Hepatocyte (in vitro differentiated cells): ENCODE results near the gene PARD3B. TPM values are rescaled to one million over a fixed set of nuclear protein-coding genes. Genes with fewer than 3 reads are reported as not detected.

Experiments
- DNase-seq: peaks from one replicate; pipeline ENCODE4 v3.0.0-alpha.2; 2016; ENCODE audit warnings: low spot score
- H2AFZ ChIP-seq: fragments of 200-600 bp; sonication (generic); 2 replicates; pipeline ENCODE4 v1.6.0; 2016; ENCODE audit warnings: antibody characterized with exemption, mild to moderate bottlenecking
- H3K27ac ChIP-seq: fragments of 200-600 bp; sonication (generic); 2 replicates; pipeline ENCODE4 v1.5.1; 2016; ENCODE audit warnings: mild to moderate bottlenecking
- H3K27me3 ChIP-seq: fragments of 200-600 bp; sonication (generic); 2 replicates; pipeline ENCODE4 v1.6.1; 2016
- H3K36me3 ChIP-seq: fragments of 200-600 bp; sonication (generic); replicated peaks from 2 replicates; pipeline ENCODE4 v1.5.1; 2016; ENCODE audit warnings: low read depth; ENCODE audit not compliant: insufficient read depth
- H3K4me1 ChIP-seq: fragments of 200-600 bp; sonication (generic); 2 replicates; pipeline ENCODE4 v1.5.1; 2016; ENCODE audit warnings: mild to moderate bottlenecking, moderate library complexity; ENCODE audit not compliant: insufficient read depth
- H3K4me2 ChIP-seq: fragments of 200-600 bp; sonication (generic); 2 replicates; pipeline ENCODE4 v1.6.0; 2016
- H3K4me3 ChIP-seq: fragments of 200-600 bp; sonication (generic); 2 replicates; pipeline ENCODE4 v1.5.1; 2016; ENCODE audit warnings: mild to moderate bottlenecking
- H3K79me2 ChIP-seq: fragments of 200-600 bp; sonication (generic); 2 replicates; pipeline ENCODE4 v1.6.0; 2017; ENCODE audit warnings: mild to moderate bottlenecking
- H3K9me2 ChIP-seq: fragments of 200-600 bp; sonication (generic); replicated peaks from 2 replicates; pipeline ENCODE4 v1.6.0; 2017; ENCODE audit warnings: mild to moderate bottlenecking; ENCODE audit not compliant: insufficient read depth
- H3K9me3 ChIP-seq: fragments of 200-600 bp; sonication (generic); 2 replicates; pipeline ENCODE4 v1.5.1; 2016; ENCODE audit warnings: low read depth, mild to moderate bottlenecking
- H4K20me1 ChIP-seq: fragments of 200-600 bp; sonication (generic); 2 replicates; pipeline ENCODE4 v1.6.0; 2016; ENCODE audit warnings: mild to moderate bottlenecking; ENCODE audit not compliant: insufficient read depth, poor library complexity, severe bottlenecking
- EZH2 ChIP-seq: fragments of 200-600 bp; sonication (generic); IDR thresholded peaks from 2 replicates; pipeline ENCODE4 v1.6.1; 2016; ENCODE audit warnings: antibody characterized with exemption, mild to moderate bottlenecking, borderline replicate concordance
- EZH2phosphoT487 ChIP-seq: fragments of 200-600 bp; sonication (generic); IDR thresholded peaks from one replicate; pipeline ENCODE4 v1.6.1; 2018; ENCODE audit warnings: antibody characterized with exemption, mild to moderate bottlenecking, low read depth, moderate library complexity; ENCODE audit not compliant: unreplicated experiment, severe bottlenecking
- whole genome bisulfite sequencing: methylation state at CpG from one replicate; pipeline ENCODE4 v1.1.6; 2016; ENCODE audit warnings: low lambda C conversion rate; ENCODE audit errors: missing lambda C conversion rate; 5-methylcytosine and 5-hydroxymethylcytosine counted together
- polyA plus RNA-seq: library from polyadenylated mRNA; unstranded; fragments of >200 nt; fragmentation: Nextera tagmentation; extraction: Ambion mirVana; gene quantifications from 2 replicates; pipeline ENCODE4 v1.2.1, GENCODE V29; 2016
- total RNA-seq: library from RNA; depleted of rRNA; stranded (reverse); fragments of >200 nt; gene quantifications from 2 replicates; pipeline ENCODE4 v1.2.3, GENCODE V29; 2014
- TF ChIP-seq, protein P1 (sequence below): fragments of 200-600 bp; sonication (generic); IDR thresholded peaks from 2 replicates; pipeline ENCODE4 v1.5.1; 2016; ENCODE audit warnings: antibody characterized with exemption, mild to moderate bottlenecking; ENCODE audit not compliant: poor library complexity

The PARD3B gene
- total and polyA plus RNA-seq, 2 experiments from 2014 or later, result 11.5 to 21.7 TPM

DNA sequence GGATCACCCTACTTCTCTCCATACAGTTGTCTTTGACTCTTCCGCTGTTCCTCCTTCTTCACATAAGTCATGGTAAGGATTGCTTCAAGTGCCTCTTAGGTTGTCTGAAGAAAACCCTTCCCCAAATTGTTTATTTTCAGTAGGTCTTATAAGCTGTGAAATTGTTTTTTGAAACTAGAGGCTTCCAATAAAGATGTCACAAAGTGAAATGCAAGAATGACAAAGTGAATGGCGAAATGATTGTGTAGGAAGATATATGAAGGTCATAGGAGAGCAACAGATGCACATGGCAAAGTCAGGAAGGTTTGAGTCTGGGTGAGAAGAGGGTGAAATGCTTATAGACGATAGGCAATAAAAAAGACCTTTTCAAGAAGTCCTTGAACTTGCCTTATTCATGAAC, 548.8 kb downstream of the PARD3B start:
- Histone ChIP-seq H3K4me1 (no peaks in the 10 kb centered on the region), H4K20me1 (no peaks in the 10 kb centered on the region), H2AFZ (no peak overlapping the region), H3K27ac (no peak overlapping the region), H3K4me3 (no peak overlapping the region), H3K4me2 (no peak overlapping the region), H3K9me3 (no peaks in the 10 kb centered on the region), H3K36me3 (no peaks in the 10 kb centered on the region), H3K9me2 (no peaks in the 10 kb centered on the region), H3K79me2 (no peaks in the 10 kb centered on the region), H3K27me3 (no peaks in the 10 kb centered on the region)
- no peak for DNase-seq
- TF ChIP-seq EZH2phosphoT487 (no peak), EZH2 (no peak)
- TF ChIP-seq, protein P1, sequence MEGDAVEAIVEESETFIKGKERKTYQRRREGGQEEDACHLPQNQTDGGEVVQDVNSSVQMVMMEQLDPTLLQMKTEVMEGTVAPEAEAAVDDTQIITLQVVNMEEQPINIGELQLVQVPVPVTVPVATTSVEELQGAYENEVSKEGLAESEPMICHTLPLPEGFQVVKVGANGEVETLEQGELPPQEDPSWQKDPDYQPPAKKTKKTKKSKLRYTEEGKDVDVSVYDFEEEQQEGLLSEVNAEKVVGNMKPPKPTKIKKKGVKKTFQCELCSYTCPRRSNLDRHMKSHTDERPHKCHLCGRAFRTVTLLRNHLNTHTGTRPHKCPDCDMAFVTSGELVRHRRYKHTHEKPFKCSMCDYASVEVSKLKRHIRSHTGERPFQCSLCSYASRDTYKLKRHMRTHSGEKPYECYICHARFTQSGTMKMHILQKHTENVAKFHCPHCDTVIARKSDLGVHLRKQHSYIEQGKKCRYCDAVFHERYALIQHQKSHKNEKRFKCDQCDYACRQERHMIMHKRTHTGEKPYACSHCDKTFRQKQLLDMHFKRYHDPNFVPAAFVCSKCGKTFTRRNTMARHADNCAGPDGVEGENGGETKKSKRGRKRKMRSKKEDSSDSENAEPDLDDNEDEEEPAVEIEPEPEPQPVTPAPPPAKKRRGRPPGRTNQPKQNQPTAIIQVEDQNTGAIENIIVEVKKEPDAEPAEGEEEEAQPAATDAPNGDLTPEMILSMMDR, result no peak
- 85% methylated on average over 3 of the region's 3 CpGs for WGBS

DNA sequence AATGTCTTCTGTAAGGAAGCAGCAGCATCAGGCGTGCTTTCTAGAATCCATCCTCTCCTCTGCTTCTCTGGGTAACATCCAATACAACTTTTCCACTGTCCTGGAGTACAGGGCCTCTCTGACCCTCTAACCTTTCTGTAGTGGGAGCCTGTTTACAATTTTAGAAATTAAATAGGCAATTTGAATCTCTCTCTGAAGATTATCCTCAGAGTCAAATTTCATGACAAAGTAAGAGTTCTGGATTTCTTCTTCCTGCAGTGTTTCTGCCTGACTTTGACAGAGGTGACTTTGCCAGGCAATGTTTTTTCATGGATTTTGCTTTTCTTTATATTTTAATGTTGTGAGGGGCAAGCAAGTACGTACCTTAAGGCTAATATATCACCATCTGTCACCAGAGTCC, 558.4 kb downstream of the PARD3B start:
- 78% methylated on average over 2 of the region's 2 CpGs for WGBS
- no peaks in the 10 kb centered on the region for H3K27me3 ChIP-seq
- no peaks in the 10 kb centered on the region for H3K79me2 ChIP-seq
- no peak overlapping the region for H2AFZ ChIP-seq
- no peak overlapping the region for H3K4me2 ChIP-seq
- H3K4me3 ChIP-seq, result no peak overlapping the region
- no peaks in the 10 kb centered on the region for H3K36me3 ChIP-seq
- no peaks in the 10 kb centered on the region for H3K4me1 ChIP-seq
- H3K9me2 ChIP-seq, result no peaks in the 10 kb centered on the region
- H4K20me1 ChIP-seq, result no peaks in the 10 kb centered on the region
- no peak overlapping the region for H3K27ac ChIP-seq
- TF ChIP-seq EZH2, result no peak
- no peak for TF ChIP-seq EZH2phosphoT487
- TF ChIP-seq, protein P1, result no peak
- no peak for DNase-seq
- no peaks in the 10 kb centered on the region for H3K9me3 ChIP-seq

DNA sequence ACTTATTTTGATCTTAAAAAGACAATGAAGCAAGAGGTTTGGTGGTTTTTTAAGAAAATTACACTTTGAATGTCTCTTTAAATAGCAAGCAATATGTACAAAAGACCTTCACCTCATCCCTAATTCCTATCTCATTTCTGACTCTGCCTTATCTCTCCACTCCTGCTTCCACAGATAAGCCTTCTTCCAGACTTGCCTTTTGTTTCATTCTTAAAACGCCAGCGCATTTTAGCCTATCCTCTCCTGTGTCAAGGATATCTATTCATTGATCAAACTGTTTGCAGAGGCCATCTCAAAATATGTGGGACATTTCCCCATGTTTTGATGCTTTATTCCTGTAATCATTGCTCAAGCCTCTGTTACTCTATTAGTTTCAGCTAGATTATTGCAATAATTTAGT, 562.5 kb downstream of the PARD3B start:
- H3K4me3 ChIP-seq, result no peak overlapping the region
- no peak overlapping the region for H3K4me2 ChIP-seq
- H3K27me3 ChIP-seq, result no peaks in the 10 kb centered on the region
- no peaks in the 10 kb centered on the region for H3K79me2 ChIP-seq
- no peaks in the 10 kb centered on the region for H3K36me3 ChIP-seq
- no peak overlapping the region for H3K27ac ChIP-seq
- no peak for TF ChIP-seq EZH2
- TF ChIP-seq, protein P1, result no peak
- TF ChIP-seq EZH2phosphoT487, result no peak
- H3K9me3 ChIP-seq, result peaks cover 4% of the 10 kb centered on the region
- H3K9me2 ChIP-seq, result no peaks in the 10 kb centered on the region
- DNase-seq, result no peak
- no peak overlapping the region for H2AFZ ChIP-seq
- no peaks in the 10 kb centered on the region for H3K4me1 ChIP-seq
- H4K20me1 ChIP-seq, result no peaks in the 10 kb centered on the region
- WGBS, result 31% methylated on average over 2 of the region's 2 CpGs

DNA sequence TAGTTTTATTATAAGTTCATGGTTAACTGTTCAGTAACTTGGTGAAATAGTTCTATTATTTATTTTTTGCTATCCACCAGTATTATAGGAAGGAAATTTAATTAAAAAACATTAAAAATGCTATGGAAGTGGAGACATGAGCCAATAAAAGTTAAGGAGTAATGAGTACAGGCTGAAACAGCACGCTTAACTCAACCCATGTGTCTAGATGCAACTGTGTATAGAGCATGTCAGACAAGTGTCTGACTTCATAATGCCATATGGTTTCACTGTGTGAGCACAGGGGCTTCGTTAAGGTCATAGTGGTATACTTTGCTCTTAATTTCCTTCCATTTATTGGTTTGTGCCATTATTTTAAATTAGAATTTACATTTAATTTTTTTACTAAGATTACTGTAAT, 570.2 kb downstream of the PARD3B start:
- no peaks in the 10 kb centered on the region for H3K9me2 ChIP-seq
- no peaks in the 10 kb centered on the region for H3K4me1 ChIP-seq
- no peak overlapping the region for H3K27ac ChIP-seq
- TF ChIP-seq EZH2, result no peak
- TF ChIP-seq EZH2phosphoT487, result no peak
- TF ChIP-seq, protein P1, result no peak
- H3K4me2 ChIP-seq, result no peak overlapping the region
- H3K4me3 ChIP-seq, result no peak overlapping the region
- no peaks in the 10 kb centered on the region for H4K20me1 ChIP-seq
- no peak for DNase-seq
- H3K79me2 ChIP-seq, result no peaks in the 10 kb centered on the region
- no peaks in the 10 kb centered on the region for H3K27me3 ChIP-seq
- peaks cover 4% of the 10 kb centered on the region for H3K9me3 ChIP-seq
- WGBS, result 78% methylated on average over 2 of the region's 2 CpGs
- H2AFZ ChIP-seq, result no peak overlapping the region
- H3K36me3 ChIP-seq, result no peaks in the 10 kb centered on the region
